K562 (cell line): ENCODE measurements around the gene TBL2. TPM values are rescaled to one million over a fixed set of nuclear protein-coding genes. Genes with fewer than 3 reads are reported as not detected.

Experiments used
- ATAC-seq: fragments of 200-7000 bp; cut with Tn5 transposase; 3 replicates; pipeline ENCODE4 v1.9.1; 2020; ENCODE audit warnings: moderate library complexity
- BruUV-seq: library from RNA; stranded (reverse); fragments of 400-500 nt; replicated peaks from 2 replicates; lab custom pipeline; 2021; lab: Mats Ljungman, UMichigan
- CTCF ChIA-PET: fragments of 300-600 bp; formaldehyde crosslinking; extraction: SDS; loops from one replicate; lab custom pipeline; 2021; ENCODE audit warnings: low intra/inter-chr PET ratio; lab: Yijun Ruan, JAX
- POLR2A ChIA-PET: fragments of 300-600, 350-650 bp; sonication (Branson Sonifier 250); formaldehyde crosslinking; extraction: SDS; loops from one replicate; lab custom pipeline; 2021; ENCODE audit warnings: antibody characterized with exemption, inconsistent platforms; lab: Yijun Ruan, JAX
- DNase-seq, 4 experiments: peaks; one replicate each; pipeline versions ENCODE4 v3.0.0 to v3.0.0-alpha.2; 2011 to 2018; ENCODE audit warnings: low spot score in 3 of 4, mixed read lengths in 3 of 4; ENCODE audit errors: extremely low read depth in 1 of 4
- FAIRE-seq: peaks from 2 replicates; lab custom pipeline; 2011; peaks lifted over from hg19 to GRCh38; lab: Jason Lieb, UNC
- H2AFZ ChIP-seq: 2 replicates; pipeline ENCODE4 v1.6.0; 2011; ENCODE audit warnings: low read depth, low read length, control low read depth, inconsistent platforms
- H3K27ac ChIP-seq: fragments of 200-600 bp; 3 replicates; pipeline ENCODE4 v1.8.0; 2011; ENCODE audit warnings: low read depth, mild to moderate bottlenecking, control low read depth, inconsistent platforms, low read length, moderate library complexity, mixed read lengths; ENCODE audit errors: extremely low read depth
- H3K27me3 ChIP-seq, 2 experiments: fragments of 300-600 bp in 1 of 2; 2 replicates in 1 of 2; 3 replicates in 1 of 2; pipeline versions ENCODE4 v1.6.0 to v1.8.0; 2011; ENCODE audit warnings: inconsistent platforms in 2 of 2, low read length in 2 of 2, mild to moderate bottlenecking in 1 of 2, mixed read lengths in 1 of 2, moderate library complexity in 1 of 2; ENCODE audit not compliant: control insufficient read depth in 2 of 2, insufficient read depth in 2 of 2
- H3K36me3 ChIP-seq: fragments of 300-600 bp; 3 replicates; pipeline ENCODE4 v1.8.0; 2011; ENCODE audit warnings: mild to moderate bottlenecking, low read length, inconsistent platforms; ENCODE audit not compliant: control insufficient read depth, insufficient read depth
- H3K4me1 ChIP-seq, 2 experiments: fragments of 200-600 bp in 1 of 2; replicated peaks in 1 of 2; 2 replicates in 1 of 2; 3 replicates in 1 of 2; pipeline versions ENCODE4 v1.5.1 to v1.8.0; 2011; ENCODE audit warnings: inconsistent platforms in 2 of 2, low read length in 2 of 2, mild to moderate bottlenecking in 1 of 2, mixed read lengths in 1 of 2, moderate library complexity in 1 of 2; ENCODE audit not compliant: control insufficient read depth in 2 of 2, insufficient read depth in 2 of 2
- H3K4me2 ChIP-seq: 2 replicates; pipeline ENCODE4 v1.6.1; 2011; ENCODE audit warnings: low read length, control low read depth, inconsistent platforms, mixed read lengths; ENCODE audit not compliant: insufficient read depth
- H3K4me3 ChIP-seq: fragments of 200-600 bp; sonication (generic), shearing (Covaris generic); 2 replicates; pipeline ENCODE4 v1.5.1; 2016; ENCODE audit warnings: control low read depth, inconsistent platforms
- H3K79me2 ChIP-seq: fragments of 200-600 bp; 3 replicates; pipeline ENCODE4 v1.8.0; 2011; ENCODE audit warnings: low read length, inconsistent platforms; ENCODE audit not compliant: control insufficient read depth, insufficient read depth
- H3K9ac ChIP-seq, 2 experiments: 2 replicates each; pipeline versions ENCODE4 v1.6.0 to v1.6.1; 2011; ENCODE audit warnings: low read depth in 2 of 2, low read length in 2 of 2, control low read depth in 1 of 2, inconsistent platforms in 1 of 2, mild to moderate bottlenecking in 1 of 2, mixed read lengths in 1 of 2; ENCODE audit not compliant: insufficient read depth in 1 of 2
- H3K9me1 ChIP-seq: one replicate; pipeline ENCODE4 v1.6.0; 2011; ENCODE audit warnings: inconsistent platforms, mild to moderate bottlenecking, low read length, moderate library complexity; ENCODE audit not compliant: control insufficient read depth, insufficient read depth
- H3K9me3 ChIP-seq: replicated peaks from 2 replicates; pipeline ENCODE4 v1.5.1; 2011; ENCODE audit warnings: low read depth, low read length, inconsistent platforms; ENCODE audit not compliant: control insufficient read depth, insufficient read depth
- H4K20me1 ChIP-seq: replicated peaks from 2 replicates; pipeline ENCODE4 v1.6.1; 2011; ENCODE audit warnings: low read length, inconsistent platforms, mixed read lengths; ENCODE audit not compliant: control insufficient read depth, insufficient read depth
- ARHGAP35 ChIP-seq: fragments of 450-650 bp; IDR thresholded peaks from 2 replicates; pipeline ENCODE4 v1.6.1; 2018; ENCODE audit not compliant: partially characterized antibody
- BDP1 ChIP-seq: IDR thresholded peaks from 3 replicates; pipeline ENCODE4 v1.6.1; 2011; ENCODE audit not compliant: insufficient read length, insufficient read depth
- CBX5 ChIP-seq: IDR thresholded peaks from 2 replicates; pipeline ENCODE4 v1.6.1; 2014; ENCODE audit warnings: low read depth, borderline replicate concordance
- HNRNPUL1 ChIP-seq: fragments of 200-400 bp; formaldehyde crosslinking; IDR thresholded peaks from 2 replicates; pipeline ENCODE4 v1.6.1; 2017; ENCODE audit warnings: low read length
- KAT7 ChIP-seq: sonication (generic); formaldehyde crosslinking; IDR thresholded peaks from 2 replicates; pipeline ENCODE4 v1.8.0; 2022; ENCODE audit warnings: missing genetic modification reagents, mild to moderate bottlenecking, borderline replicate concordance
- MYNN ChIP-seq, 2 experiments: sonication (generic); formaldehyde crosslinking in 1 of 2; IDR thresholded peaks; 2 replicates each; pipeline versions ENCODE4 v1.5.0 to v1.6.1; 2016 to 2020; ENCODE audit warnings: antibody characterized with exemption in 1 of 2, missing genetic modification reagents in 1 of 2
- POLR2AphosphoS2 ChIP-seq: IDR thresholded peaks from 2 replicates; pipeline ENCODE4 v1.6.1; 2012; ENCODE audit warnings: low read length, improper control_type of control experiment
- RFX7 ChIP-seq: fragments of 250-450 bp; sonication (Bioruptor Pico); IDR thresholded peaks from 2 replicates; pipeline ENCODE4 v1.5.1; 2021; ENCODE audit warnings: mild to moderate bottlenecking
- ZFP91 ChIP-seq: sonication (generic); formaldehyde crosslinking; IDR thresholded peaks from 2 replicates; pipeline ENCODE4 v1.8.0; 2022; ENCODE audit warnings: mild to moderate bottlenecking, missing genetic modification reagents
- ZNF445 ChIP-seq: fragments of 250-450 bp; sonication (Bioruptor Pico); IDR thresholded peaks from 2 replicates; pipeline ENCODE4 v1.4.0; 2020; ENCODE audit warnings: low read depth, mild to moderate bottlenecking, moderate library complexity
- WGBS: fragments of 100-300 bp; shearing (Covaris generic); methylation state at CpG from one replicate; pipeline ENCODE4 v1.1.6; 2016; ENCODE audit warnings: low coverage, mixed read lengths; ENCODE audit not compliant: insufficient coverage; ENCODE audit errors: missing lambda C conversion rate; 5-methylcytosine and 5-hydroxymethylcytosine counted together
- in situ Hi-C: fragments of 300-500 bp; cut with MboI; formaldehyde crosslinking; loops from 4 replicates; pipeline ENCODE4 v1.15.0; 2018; ENCODE audit warnings: inconsistent platforms, mixed read lengths
- intact Hi-C: fragments of 100-400 bp; cut with micrococcal nuclease; formaldehyde crosslinking; loops from 2 replicates; pipeline ENCODE4 v1.14.2; 2022
- polyA plus RNA-seq, 8 experiments: library from polyadenylated mRNA; depleted of rRNA in 4 of 8; stranded (reverse) in 5 of 8; unstranded in 3 of 8; fragments of >200 nt; fragmentation: Nextera tagmentation in 2 of 8; fragmentation: Illumina TruSeq in 1 of 8; extraction: Ambion mirVana in 2 of 8; extraction: Trizol in 1 of 8; gene quantifications; 2 replicates each; pipeline versions ENCODE4 v1.2.1 to v1.2.3, GENCODE V29; 2011 to 2014; ENCODE audit warnings: inconsistent platforms in 1 of 8, missing spikeins in 1 of 8
- total RNA-seq, 7 experiments: library from RNA; depleted of rRNA in 6 of 7; stranded (reverse); fragments of >200 nt in 6 of 7; fragmentation: Illumina TruSeq in 2 of 7; extraction: Trizol in 2 of 7; gene quantifications; 2 replicates each; pipeline versions ENCODE4 v1.2.1 to v1.2.3, GENCODE V29; 2011 to 2021; ENCODE audit warnings: low replicate concordance in 1 of 7
- TF ChIP-seq, protein P1 (sequence below): sonication (generic); formaldehyde crosslinking; IDR thresholded peaks from 2 replicates; pipeline ENCODE4 v1.8.1; 2023; ENCODE audit warnings: missing genetic modification reagents, mild to moderate bottlenecking, borderline replicate concordance

The TBL2 gene
- total and polyA plus RNA-seq, 9 of the 15 experiments (the other 6 are each of a cell fraction or from before 2014, with no cell fraction given), result 2.5 to 123 (median 49.2) TPM

GRCh38 chr7:73544678-73545077 is 33.7 kb downstream of the TBL2 start (continued):
- TF ChIP-seq RFX7 (CRISPR knock-in tag), result no peak

DNA sequence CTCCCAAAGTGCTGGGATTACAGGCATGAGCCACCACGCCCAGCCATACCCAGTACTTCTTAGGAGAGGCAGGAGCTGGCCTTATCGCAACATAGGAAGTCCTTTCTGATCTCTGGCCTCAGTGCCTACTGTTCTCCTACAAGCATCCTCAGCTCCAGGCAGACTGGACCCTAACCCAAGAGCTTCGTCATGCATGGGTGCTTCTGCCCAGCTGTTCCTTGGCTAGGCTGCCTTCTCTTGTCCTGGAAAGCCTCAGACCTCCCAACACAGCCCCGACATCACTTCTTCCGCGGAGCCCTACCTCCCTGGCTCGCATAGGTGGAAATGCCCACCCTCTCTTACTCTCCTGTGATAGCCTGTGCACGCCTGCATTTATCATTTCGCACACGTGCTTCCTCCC is 36.7 kb downstream of the TBL2 start:
- Histone ChIP-seq H3K36me3 (peaks cover 83% of the 10 kb centered on the region; the same call in 2 of the 3 replicates), H3K27ac (no peak overlapping the region), H2AFZ (no peak overlapping the region), H3K9ac (peak overlapping the region in 1 of 2 experiments; percentile 72; a peak in 2 of 4 replicates), H3K9me3 (no peaks in the 10 kb centered on the region), H3K4me1 (peaks cover 0 to 4% of the 10 kb centered on the region in 2 experiments; a peak in 1 of 5 replicates), H3K4me3 (no peak overlapping the region), H3K9me1 (no peaks in the 10 kb centered on the region), H3K27me3 (no peaks in the 10 kb centered on the region), H3K79me2 (peaks cover 25% of the 10 kb centered on the region), H4K20me1 (peaks cover 3% of the 10 kb centered on the region; the same call in 1 of the 2 replicates), H3K4me2 (no peak overlapping the region)
- WGBS, result 95% methylated on average over 10 of the region's 10 CpGs
- BruUV-seq, result no TSS peak
- CTCF ChIA-PET, result interaction anchor here (0.5 kb wide), 1 partner anchor 843 kb away, joined by 3 read pairs; no protein-coding TSS in a partner anchor
- no peak for TF ChIP-seq ZFP91 (CRISPR knock-in tag)
- TF ChIP-seq ARHGAP35, result no peak
- TF ChIP-seq CBX5, result no peak
- TF ChIP-seq BDP1, result no peak
- no peak for TF ChIP-seq KAT7 (CRISPR knock-in tag)
- TF ChIP-seq, protein P1, sequence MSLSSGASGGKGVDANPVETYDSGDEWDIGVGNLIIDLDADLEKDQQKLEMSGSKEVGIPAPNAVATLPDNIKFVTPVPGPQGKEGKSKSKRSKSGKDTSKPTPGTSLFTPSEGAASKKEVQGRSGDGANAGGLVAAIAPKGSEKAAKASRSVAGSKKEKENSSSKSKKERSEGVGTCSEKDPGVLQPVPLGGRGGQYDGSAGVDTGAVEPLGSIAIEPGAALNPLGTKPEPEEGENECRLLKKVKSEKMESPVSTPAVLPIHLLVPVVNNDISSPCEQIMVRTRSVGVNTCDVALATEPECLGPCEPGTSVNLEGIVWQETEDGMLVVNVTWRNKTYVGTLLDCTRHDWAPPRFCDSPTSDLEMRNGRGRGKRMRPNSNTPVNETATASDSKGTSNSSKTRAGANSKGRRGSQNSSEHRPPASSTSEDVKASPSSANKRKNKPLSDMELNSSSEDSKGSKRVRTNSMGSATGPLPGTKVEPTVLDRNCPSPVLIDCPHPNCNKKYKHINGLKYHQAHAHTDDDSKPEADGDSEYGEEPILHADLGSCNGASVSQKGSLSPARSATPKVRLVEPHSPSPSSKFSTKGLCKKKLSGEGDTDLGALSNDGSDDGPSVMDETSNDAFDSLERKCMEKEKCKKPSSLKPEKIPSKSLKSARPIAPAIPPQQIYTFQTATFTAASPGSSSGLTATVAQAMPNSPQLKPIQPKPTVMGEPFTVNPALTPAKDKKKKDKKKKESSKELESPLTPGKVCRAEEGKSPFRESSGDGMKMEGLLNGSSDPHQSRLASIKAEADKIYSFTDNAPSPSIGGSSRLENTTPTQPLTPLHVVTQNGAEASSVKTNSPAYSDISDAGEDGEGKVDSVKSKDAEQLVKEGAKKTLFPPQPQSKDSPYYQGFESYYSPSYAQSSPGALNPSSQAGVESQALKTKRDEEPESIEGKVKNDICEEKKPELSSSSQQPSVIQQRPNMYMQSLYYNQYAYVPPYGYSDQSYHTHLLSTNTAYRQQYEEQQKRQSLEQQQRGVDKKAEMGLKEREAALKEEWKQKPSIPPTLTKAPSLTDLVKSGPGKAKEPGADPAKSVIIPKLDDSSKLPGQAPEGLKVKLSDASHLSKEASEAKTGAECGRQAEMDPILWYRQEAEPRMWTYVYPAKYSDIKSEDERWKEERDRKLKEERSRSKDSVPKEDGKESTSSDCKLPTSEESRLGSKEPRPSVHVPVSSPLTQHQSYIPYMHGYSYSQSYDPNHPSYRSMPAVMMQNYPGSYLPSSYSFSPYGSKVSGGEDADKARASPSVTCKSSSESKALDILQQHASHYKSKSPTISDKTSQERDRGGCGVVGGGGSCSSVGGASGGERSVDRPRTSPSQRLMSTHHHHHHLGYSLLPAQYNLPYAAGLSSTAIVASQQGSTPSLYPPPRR, result no peak
- TF ChIP-seq MYNN (IDR thresholded peaks at IDR 0.05), result no peak
- TF ChIP-seq MYNN (CRISPR knock-in tag; IDR thresholded peaks at IDR 0.05), result no peak
- no peak for TF ChIP-seq POLR2AphosphoS2
- TF ChIP-seq ZNF445 (CRISPR knock-in tag), result no peak
- no peak for TF ChIP-seq HNRNPUL1
- in situ Hi-C loops, result no loop called here
- FAIRE-seq (no peak), DNase-seq (peak in 1 of 4 experiments; percentile 21), ATAC-seq (no peak)
- intact Hi-C loops, result no loop called here
- POLR2A ChIA-PET, result interaction anchor here (0.7 to 2.1 kb wide), 6 partner anchors 9 to 36 kb away, joined by 3 to 8 read pairs (median 4); partner anchors contain the start of genes BAZ1B and TBL2
